Measurements from ENCODE around the gene MCM5. TPM values are rescaled to one million over a fixed set of nuclear protein-coding genes. Genes with fewer than 3 reads are reported as not detected.
"Not testable (repeated sequence)": the region's sequence is repeated elsewhere in the genome, so short reads cannot be mapped to it uniquely, and the experiment has no call there.

The MCM5 gene
- total RNA-seq, 2 donors from 2014 or later = 11.0 to 21.9 TPM

- no peak for DNase-seq
Observed at GRCh38 chr22:35459423-35459894, 59.5 kb downstream of the MCM5 start.

GRCh38 chr22:35459976-35460375 lies 60.0 kb downstream of the MCM5 start:
- ATAC-seq; DNase-seq; intact Hi-C loops (cut with DNase I): not testable (repeated sequence)

More at GRCh38 chr22:35459423-35459894, 59.5 kb downstream of the MCM5 start:
- no peak for ATAC-seq
- intact Hi-C loops (cut with DNase I) = no loop called here

- intact Hi-C loops (cut with DNase I) = no loop called here
- DNase-seq (no peak), ATAC-seq (no peak)
Observed at GRCh38 chr22:35460688-35461087, 60.7 kb downstream of the MCM5 start.

GRCh38 chr22:35462498-35463230 lies 62.7 kb downstream of the MCM5 start:
- ATAC-seq (no peak), DNase-seq (no peak)
- intact Hi-C loops (cut with DNase I) = no loop called here

GRCh38 chr22:35463231-35463933 lies 63.4 kb downstream of the MCM5 start:
- intact Hi-C loops (cut with DNase I) = no loop called here
- DNase-seq = no peak
- ATAC-seq = no peak

GRCh38 chr22:35464399-35464798 lies 64.5 kb downstream of the MCM5 start:
- DNase-seq (no peak), ATAC-seq (no peak)
- intact Hi-C loops (cut with DNase I) = no loop called here

GRCh38 chr22:35465109-35465701 lies 65.3 kb downstream of the MCM5 start:
- intact Hi-C loops (cut with DNase I) = no loop called here
- DNase-seq (peak; percentile 46), ATAC-seq (peak in 1 of 2 donors; percentile 29)

- DNase-seq (peak; percentile 84), ATAC-seq (peak; percentile 96)
- intact Hi-C loops (cut with DNase I) = no loop called here
Observed at GRCh38 chr22:35467681-35468434, 67.9 kb downstream of the MCM5 start.

GRCh38 chr22:35470903-35471321 lies 71.0 kb downstream of the MCM5 start:
- DNase-seq (no peak), ATAC-seq (no peak)
- intact Hi-C loops (cut with DNase I) = no loop called here

- DNase-seq; intact Hi-C loops (cut with DNase I); ATAC-seq: not testable (repeated sequence)
Observed at GRCh38 chr22:35471566-35471965, 71.6 kb downstream of the MCM5 start.

- intact Hi-C loops (cut with DNase I) = no loop called here
- no peak for DNase-seq
- no peak for ATAC-seq
Observed at GRCh38 chr22:35472488-35472887, 72.5 kb downstream of the MCM5 start.

GRCh38 chr22:35473971-35474370 lies 74.0 kb downstream of the MCM5 start:
- DNase-seq = no peak
- no peak for ATAC-seq
- intact Hi-C loops (cut with DNase I) = no loop called here

Other genes with a start within 250 kb of the MCM5 start
- 10 to 100 TPM in 1 of 2 donors, 1 to 10 TPM in 1; 8.8 to 10.3 TPM for gene HMGXB4, start 142.6 kb upstream of the MCM5 start, total RNA-seq
- 10 to 100 TPM; 45.1 to 57.9 TPM for gene TOM1, start 100.2 kb upstream of the MCM5 start, total RNA-seq
- 10 to 100 TPM; 13.6 to 16.0 TPM for gene HMOX1, start 19.0 kb upstream of the MCM5 start, total RNA-seq
- 1 to 10 TPM; 2.7 to 4.0 TPM for gene RASD2, start 140.7 kb downstream of the MCM5 start, total RNA-seq
- gene MB, start 217.2 kb downstream of the MCM5 start, total RNA-seq = 1,000 to 10,000 TPM; 7,141 to 7,312 TPM
- gene APOL6, start 248.3 kb downstream of the MCM5 start, total RNA-seq = 10 to 100 TPM; 20.6 to 23.0 TPM